Activated CD8-positive, alpha-beta T cell treated with anti-CD3 and anti-CD28 coated beads, Interleukin-2, amount 10 ng/mL, durations not matched to agents 7 days and 5 days (primary cell): ENCODE results near the gene SYF2. TPM values are rescaled to one million over a fixed set of nuclear protein-coding genes. Genes with fewer than 3 reads are reported as not detected.
A peak's percentile ranks its signal among the peaks of the same experiment; 100 is the strongest.

Experiments
- ATAC-seq: fragments of 150-1000 bp; cut with Tn5 transposase; one replicate; pipeline ENCODE4 v1.10.0; 2021; ENCODE audit warnings: moderate library complexity
- CTCF ChIA-PET: fragments of 350-600 bp; sonication (Branson Sonifier 250); formaldehyde crosslinking; loops from one replicate; lab custom pipeline; 2021; ENCODE audit warnings: antibody characterized with exemption; lab: Charles Lee
- POLR2A ChIA-PET: fragments of 350-600 bp; sonication (Branson Sonifier 250); formaldehyde crosslinking; loops from one replicate; lab custom pipeline; 2021; ENCODE audit warnings: antibody characterized with exemption; lab: Charles Lee
- DNase-seq: peaks from one replicate; pipeline ENCODE4 v3.0.0-alpha.2; 2020
- H3K27ac Mint-ChIP-seq: one replicate; pipeline ENCODE4 v1.8.0; 2021; ENCODE audit warnings: mild to moderate bottlenecking, mixed read lengths
- H3K27me3 Mint-ChIP-seq: one replicate; pipeline ENCODE4 v1.8.0; 2021; ENCODE audit warnings: low read depth, mixed read lengths
- H3K36me3 Mint-ChIP-seq: one replicate; pipeline ENCODE4 v1.8.0; 2021; ENCODE audit warnings: low read depth, mixed read lengths
- H3K4me1 Mint-ChIP-seq: one replicate; pipeline ENCODE4 v1.8.0; 2021; ENCODE audit warnings: low read depth, mixed read lengths
- H3K4me3 Mint-ChIP-seq: one replicate; pipeline ENCODE4 v1.8.0; 2021; ENCODE audit warnings: mild to moderate bottlenecking, mixed read lengths
- H3K9me3 Mint-ChIP-seq: one replicate; pipeline ENCODE4 v1.8.0; 2022; ENCODE audit warnings: mixed read lengths; ENCODE audit not compliant: insufficient read depth
- total RNA-seq, 2 experiments: library from RNA; stranded (reverse); gene quantifications; one replicate each; pipeline ENCODE4 v1.2.3, GENCODE V29; 2021

Gene SYF2
- total RNA-seq, 2 experiments from 2014 or later: 36.8 to 37.1 TPM

DNA sequence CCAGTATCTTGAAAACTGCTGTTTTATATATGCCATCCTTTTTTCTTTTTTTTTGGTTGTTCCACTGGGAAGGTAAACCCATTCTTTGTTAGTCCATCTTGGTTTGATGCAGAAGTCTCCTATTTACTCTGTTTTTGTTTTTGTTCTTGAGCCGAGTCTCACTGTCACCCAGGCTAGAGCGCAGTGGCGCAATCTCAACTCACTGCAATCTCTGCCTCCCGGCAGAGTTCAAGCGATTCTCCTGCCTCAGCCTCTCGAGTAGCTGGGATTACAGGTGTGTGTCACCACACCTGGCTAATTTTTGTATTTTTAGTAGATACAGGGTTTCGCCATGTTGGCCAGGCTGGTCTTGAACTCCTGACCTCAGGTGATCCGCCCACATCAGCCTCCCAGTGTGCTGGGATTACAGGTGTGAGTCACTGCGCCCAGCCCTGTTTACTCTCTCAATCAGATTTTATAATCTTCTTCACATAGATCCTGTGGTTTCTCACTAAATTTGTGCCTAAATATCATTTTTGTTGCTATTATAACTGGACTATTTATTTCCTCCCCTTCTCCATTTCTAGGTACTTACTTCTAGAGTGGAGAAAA lies 12.5 kb downstream of the SYF2 start:
- H3K4me1 Mint-ChIP-seq: no peaks in the 10 kb centered on the region
- CTCF ChIA-PET: no interaction called here
- H3K4me3 Mint-ChIP-seq: no peak overlapping the region
- H3K9me3 Mint-ChIP-seq: no peaks in the 10 kb centered on the region
- H3K36me3 Mint-ChIP-seq: peaks cover 23% of the 10 kb centered on the region
- DNase-seq: no peak
- ATAC-seq: no peak
- POLR2A ChIA-PET: no interaction called here
- H3K27ac Mint-ChIP-seq: no peak overlapping the region
- H3K27me3 Mint-ChIP-seq: no peaks in the 10 kb centered on the region

DNA sequence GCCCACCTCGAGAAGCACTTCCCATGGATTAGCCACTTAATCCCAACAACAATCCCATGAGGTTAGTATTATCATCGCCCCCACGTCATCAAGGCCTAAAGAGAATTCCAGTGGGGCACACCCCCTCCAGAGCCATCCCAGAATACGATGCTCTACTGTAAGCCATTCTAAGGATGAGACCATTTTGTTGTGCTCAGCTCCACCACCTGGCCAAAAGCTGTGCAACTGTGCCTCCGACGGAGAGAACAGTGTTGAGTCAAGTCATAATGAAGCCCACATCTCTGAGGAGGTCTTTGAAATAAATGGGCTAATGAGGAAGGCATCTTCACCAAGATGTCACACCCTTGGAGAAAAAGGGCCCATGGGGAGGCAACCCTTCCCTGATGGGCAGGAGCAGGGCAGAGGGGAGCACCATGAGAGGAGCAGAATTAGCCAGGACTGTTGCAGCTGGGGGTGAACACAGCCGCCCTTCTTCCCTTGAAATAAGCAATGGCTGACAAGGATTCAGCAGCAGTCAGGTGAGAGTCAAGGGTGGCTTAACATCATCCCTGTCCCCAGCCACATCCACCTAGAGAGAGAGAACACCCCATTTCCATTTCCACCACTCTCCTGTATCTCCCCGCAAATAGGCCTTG lies 14.6 kb downstream of the SYF2 start:
- Mint-ChIP-seq H3K27ac (no peak overlapping the region), H3K36me3 (peaks cover 12% of the 10 kb centered on the region), H3K4me1 (no peaks in the 10 kb centered on the region), H3K9me3 (no peaks in the 10 kb centered on the region), H3K27me3 (no peaks in the 10 kb centered on the region), H3K4me3 (no peak overlapping the region)
- ATAC-seq (peak; percentile 24), DNase-seq (no peak)
- CTCF ChIA-PET: no interaction called here
- POLR2A ChIA-PET: interaction anchor here (0.6 kb wide), 1 partner anchor 1019 kb away, joined by 3 read pairs; no protein-coding TSS in a partner anchor

DNA sequence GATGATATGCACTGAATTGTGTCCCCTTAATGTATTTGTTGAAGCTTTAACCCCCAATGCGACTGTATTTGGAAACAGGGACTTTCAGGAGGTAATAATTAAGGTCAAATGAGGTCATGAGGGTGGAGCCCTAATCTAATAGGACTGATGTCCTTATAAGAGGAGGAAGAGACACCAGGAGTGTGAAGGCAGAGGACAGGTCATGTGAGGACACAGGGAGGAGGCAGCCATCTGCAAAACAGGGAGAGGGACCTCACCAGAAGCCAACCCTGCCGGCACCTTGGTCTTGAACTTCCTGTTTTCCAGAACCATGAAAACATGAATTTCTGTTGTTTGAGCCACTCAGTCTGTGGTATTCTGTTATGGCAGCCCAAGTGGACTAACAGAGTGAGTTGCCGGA lies 15.3 kb downstream of the SYF2 start:
- no peaks in the 10 kb centered on the region for H3K4me1 Mint-ChIP-seq
- ATAC-seq (no peak), DNase-seq (no peak)
- CTCF ChIA-PET: interaction anchor here (1.7 kb wide), 1 partner anchor 12 kb away, joined by 7 read pairs; no protein-coding TSS in a partner anchor
- POLR2A ChIA-PET: interaction anchor here (0.6 kb wide), 1 partner anchor 1018 kb away, joined by 3 read pairs; no protein-coding TSS in a partner anchor
- H3K36me3 Mint-ChIP-seq: peaks cover 10% of the 10 kb centered on the region
- no peak overlapping the region for H3K27ac Mint-ChIP-seq
- no peaks in the 10 kb centered on the region for H3K9me3 Mint-ChIP-seq
- H3K27me3 Mint-ChIP-seq: no peaks in the 10 kb centered on the region
- no peak overlapping the region for H3K4me3 Mint-ChIP-seq

DNA sequence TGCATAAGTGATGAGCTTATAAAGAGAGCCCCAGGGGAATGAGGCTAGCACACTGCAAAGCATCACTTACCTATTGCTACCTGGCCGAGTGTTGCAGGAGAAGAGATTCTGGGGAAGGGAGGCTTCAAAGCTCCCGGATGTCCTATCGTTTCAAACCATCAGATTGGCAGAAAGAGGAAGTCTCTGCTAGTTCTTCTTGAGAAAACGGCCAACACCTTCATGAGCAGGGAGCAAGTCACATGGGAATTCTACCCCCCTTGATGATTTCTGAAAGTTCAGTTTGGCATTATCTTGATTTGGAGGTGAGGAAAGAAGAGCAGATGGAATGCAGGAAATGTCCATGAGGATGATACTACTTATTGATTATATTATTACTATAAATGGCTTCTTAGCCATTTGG lies 16.2 kb downstream of the SYF2 start:
- ChIA-PET CTCF (interaction anchor here (0.7 to 1.7 kb wide), 3 partner anchors 11 to 528 kb away, joined by 4 to 7 read pairs (median 4); no protein-coding TSS in a partner anchor), POLR2A (interaction anchor here (0.7 to 0.8 kb wide), 2 partner anchors 17 to 879 kb away, joined by 3 read pairs; no protein-coding TSS in a partner anchor)
- DNase-seq (no peak), ATAC-seq (no peak)
- no peaks in the 10 kb centered on the region for H3K4me1 Mint-ChIP-seq
- no peak overlapping the region for H3K4me3 Mint-ChIP-seq
- H3K27me3 Mint-ChIP-seq: peaks cover 3% of the 10 kb centered on the region
- no peak overlapping the region for H3K27ac Mint-ChIP-seq
- peaks cover 5% of the 10 kb centered on the region for H3K36me3 Mint-ChIP-seq
- no peaks in the 10 kb centered on the region for H3K9me3 Mint-ChIP-seq

DNA sequence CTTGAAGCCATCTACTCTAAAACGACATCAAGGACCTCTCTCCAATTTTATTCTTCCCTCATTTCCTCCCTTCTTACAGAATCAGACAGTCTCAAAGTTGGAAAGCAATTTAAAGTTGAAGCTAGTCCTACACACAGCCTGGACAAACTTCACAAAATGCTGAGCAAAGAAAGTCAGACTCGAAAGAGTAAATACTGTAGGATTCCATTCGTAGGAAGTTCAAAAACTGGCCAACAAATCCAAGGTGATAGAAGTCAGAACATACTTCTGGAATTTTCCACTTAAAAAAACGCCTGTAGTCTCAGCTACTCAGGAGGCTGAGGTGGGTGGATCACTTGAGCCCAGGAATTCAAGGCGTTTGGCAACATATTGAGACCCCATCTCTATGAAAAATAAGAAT lies 19.6 kb downstream of the SYF2 start:
- no peak overlapping the region for H3K4me3 Mint-ChIP-seq
- H3K4me1 Mint-ChIP-seq: no peaks in the 10 kb centered on the region
- CTCF ChIA-PET: no interaction called here
- no peak for DNase-seq
- no peaks in the 10 kb centered on the region for H3K9me3 Mint-ChIP-seq
- H3K36me3 Mint-ChIP-seq: no peaks in the 10 kb centered on the region
- POLR2A ChIA-PET: no interaction called here
- peaks cover 19% of the 10 kb centered on the region for H3K27me3 Mint-ChIP-seq
- no peak overlapping the region for H3K27ac Mint-ChIP-seq
- ATAC-seq: no peak

GRCh38 chr1:25210728-25211127 lies 21.6 kb downstream of the SYF2 start:
- Mint-ChIP-seq H3K27ac (no peak overlapping the region), H3K4me3 (no peak overlapping the region), H3K4me1 (no peaks in the 10 kb centered on the region), H3K9me3 (no peaks in the 10 kb centered on the region), H3K27me3 (peaks cover 26% of the 10 kb centered on the region), H3K36me3 (no peaks in the 10 kb centered on the region)
- CTCF ChIA-PET: interaction anchor here (0.9 kb wide), 1 partner anchor 363 kb away, joined by 4 read pairs; no protein-coding TSS in a partner anchor
- DNase-seq: no peak
- POLR2A ChIA-PET: no interaction called here
- ATAC-seq: no peak

DNA sequence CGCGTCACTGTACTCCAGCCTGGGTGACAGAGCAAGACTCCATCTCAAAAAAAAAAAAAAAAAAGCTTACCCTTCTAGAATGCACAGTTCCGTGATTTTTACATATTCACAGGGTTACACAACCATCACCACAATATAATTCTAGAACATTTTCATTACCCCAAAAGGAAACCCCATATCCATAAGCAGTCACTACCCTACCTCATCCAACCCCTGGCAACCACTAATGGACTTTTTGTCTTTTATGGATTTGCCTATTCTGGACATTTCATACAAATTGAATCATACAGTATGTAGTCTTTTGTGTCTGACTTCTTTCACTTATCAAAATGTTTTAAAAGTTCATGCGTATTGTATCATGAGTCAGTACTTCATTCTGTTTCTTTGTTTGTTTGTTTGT lies 22.8 kb downstream of the SYF2 start:
- ATAC-seq (no peak), DNase-seq (no peak)
- Mint-ChIP-seq H3K27ac (no peak overlapping the region), H3K36me3 (no peaks in the 10 kb centered on the region), H3K4me3 (no peak overlapping the region), H3K9me3 (no peaks in the 10 kb centered on the region), H3K27me3 (peaks cover 29% of the 10 kb centered on the region), H3K4me1 (no peaks in the 10 kb centered on the region)
- ChIA-PET CTCF (interaction anchor here (1.4 kb wide), 1 partner anchor 362 kb away, joined by 4 read pairs; no protein-coding TSS in a partner anchor), POLR2A (no interaction called here)

GRCh38 chr1:25208561-25209222 lies 23.6 kb downstream of the SYF2 start:
- Mint-ChIP-seq H3K27ac (no peak overlapping the region), H3K4me3 (no peak overlapping the region), H3K4me1 (no peaks in the 10 kb centered on the region), H3K36me3 (no peaks in the 10 kb centered on the region), H3K27me3 (peaks cover 29% of the 10 kb centered on the region), H3K9me3 (no peaks in the 10 kb centered on the region)
- ATAC-seq (no peak), DNase-seq (no peak)
- ChIA-PET POLR2A (no interaction called here), CTCF (interaction anchor here (1.4 kb wide), 1 partner anchor 361 kb away, joined by 4 read pairs; no protein-coding TSS in a partner anchor)

DNA sequence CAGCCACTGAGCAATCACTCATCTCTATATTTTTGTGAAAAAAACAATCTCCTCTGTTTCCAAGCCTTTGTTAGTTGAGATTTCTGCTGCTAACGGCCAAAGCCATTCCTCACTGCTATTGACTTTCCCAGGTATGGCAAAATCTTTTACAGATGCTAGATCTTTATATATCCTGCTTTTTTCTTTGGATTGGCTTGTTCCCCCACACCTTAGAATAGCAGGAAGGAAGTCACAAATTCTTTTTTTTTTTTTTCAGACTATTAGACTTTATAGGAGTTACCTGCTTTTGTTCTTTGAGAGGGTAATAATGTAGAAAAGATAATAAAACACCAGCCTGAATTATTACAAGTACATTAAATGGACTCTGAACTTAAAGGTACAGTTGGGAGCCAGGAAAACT lies 24.2 kb downstream of the SYF2 start:
- H3K4me3 Mint-ChIP-seq: no peak overlapping the region
- no peaks in the 10 kb centered on the region for H3K4me1 Mint-ChIP-seq
- ChIA-PET CTCF (interaction anchor here (1.4 kb wide), 1 partner anchor 361 kb away, joined by 4 read pairs; no protein-coding TSS in a partner anchor), POLR2A (no interaction called here)
- H3K36me3 Mint-ChIP-seq: no peaks in the 10 kb centered on the region
- ATAC-seq: no peak
- peaks cover 29% of the 10 kb centered on the region for H3K27me3 Mint-ChIP-seq
- H3K27ac Mint-ChIP-seq: no peak overlapping the region
- H3K9me3 Mint-ChIP-seq: no peaks in the 10 kb centered on the region
- DNase-seq: no peak

GRCh38 chr1:25206201-25206600 lies 26.1 kb downstream of the SYF2 start:
- H3K36me3 Mint-ChIP-seq: no peaks in the 10 kb centered on the region
- DNase-seq (no peak), ATAC-seq (no peak)
- no peaks in the 10 kb centered on the region for H3K4me1 Mint-ChIP-seq
- H3K4me3 Mint-ChIP-seq: no peak overlapping the region
- peaks cover 27% of the 10 kb centered on the region for H3K27me3 Mint-ChIP-seq
- ChIA-PET POLR2A (interaction anchor here (0.6 kb wide), 1 partner anchor 1797 kb away, joined by 4 read pairs; no protein-coding TSS in a partner anchor), CTCF (interaction anchor here (0.7 to 6.7 kb wide), 13 partner anchors 10 to 1016 kb away, joined by 3 to 79 read pairs (median 4); partner anchors contain the start of gene SYF2)
- no peaks in the 10 kb centered on the region for H3K9me3 Mint-ChIP-seq
- H3K27ac Mint-ChIP-seq: no peak overlapping the region

DNA sequence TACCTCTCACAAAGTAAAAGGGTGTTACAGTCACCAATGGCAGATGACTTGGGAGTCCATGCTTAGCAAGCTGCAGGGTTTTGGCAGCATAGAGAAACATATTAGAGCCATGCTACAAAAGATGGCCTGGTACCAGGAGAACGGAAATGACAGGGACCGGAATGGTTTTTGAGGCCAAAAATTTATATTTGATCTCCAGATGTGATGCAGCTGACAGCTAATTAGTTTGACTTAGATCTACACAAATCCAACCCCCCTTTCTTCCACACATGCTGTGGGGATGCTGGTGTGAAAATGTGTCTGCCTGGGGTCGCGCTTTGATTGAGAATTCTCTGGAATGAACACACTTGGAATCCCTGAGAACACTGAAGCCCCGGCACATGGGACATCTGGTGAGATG lies 26.5 kb downstream of the SYF2 start:
- DNase-seq: no peak
- H3K27ac Mint-ChIP-seq: no peak overlapping the region
- no peaks in the 10 kb centered on the region for H3K4me1 Mint-ChIP-seq
- CTCF ChIA-PET: interaction anchor here (0.7 to 6.7 kb wide), 23 partner anchors 10 to 1016 kb away, joined by 3 to 79 read pairs (median 4); partner anchors contain the start of gene SYF2
- H3K27me3 Mint-ChIP-seq: peaks cover 27% of the 10 kb centered on the region
- H3K4me3 Mint-ChIP-seq: no peak overlapping the region
- no peaks in the 10 kb centered on the region for H3K9me3 Mint-ChIP-seq
- no peak for ATAC-seq
- no peaks in the 10 kb centered on the region for H3K36me3 Mint-ChIP-seq
- POLR2A ChIA-PET: interaction anchor here (0.8 kb wide), 1 partner anchor 258 kb away, joined by 3 read pairs; no protein-coding TSS in a partner anchor
